ENCODE results near the gene ASB18.

ASB18 gene

GRCh38 chr2:236169741-236170589 is 94.2 kb downstream of the ASB18 start:
- TF ChIP-seq CTCF (IDR thresholded peaks at IDR 0.05), result no peak
- Mint-ChIP-seq H3K4me3 (peak overlapping the region; percentile 70), H3K36me3 (ENCODE audit: low read depth) (no peaks in the 10 kb centered on the region), H3K4me1 (peaks cover 71% of the 10 kb centered on the region), H3K27me3 (ENCODE audit: low read depth, poor library complexity) (peaks cover 76% of the 10 kb centered on the region), H3K27ac (no peak overlapping the region), H3K9me3 (no peaks in the 10 kb centered on the region)
- DNase-seq, result no peak

GRCh38 chr2:236169151-236169721 is 95.0 kb downstream of the ASB18 start:
- Mint-ChIP-seq H3K9me3 (no peaks in the 10 kb centered on the region), H3K27me3 (ENCODE audit: low read depth, poor library complexity) (peaks cover 72% of the 10 kb centered on the region)

GRCh38 chr2:236168110-236169080 is 95.8 kb downstream of the ASB18 start, which contains the start of gene GBX2:
TSS of gene GBX2 (minus strand) at chr2:236168386. CDS start at chr2:236167971, 415 bp downstream.
- no peak for TF ChIP-seq CTCF (IDR thresholded peaks at IDR 0.05)
- H3K9me3 Mint-ChIP-seq, result no peaks in the 10 kb centered on the region
- peak; percentile 88 for DNase-seq
- peaks cover 63% of the 10 kb centered on the region for H3K27me3 Mint-ChIP-seq (ENCODE audit: low read depth, poor library complexity)
- no peak within 1 kb of the TSS for H3K27ac Mint-ChIP-seq
- peaks cover 61% of the 10 kb centered on the region for H3K4me1 Mint-ChIP-seq
- peak within 1 kb of the TSS; percentile 81 for H3K4me3 Mint-ChIP-seq
- no peaks in the 10 kb centered on the region for H3K36me3 Mint-ChIP-seq (ENCODE audit: low read depth)

More at GRCh38 chr2:236169151-236169721, 95.0 kb downstream of the ASB18 start:
- Mint-ChIP-seq H3K36me3 (ENCODE audit: low read depth) (no peaks in the 10 kb centered on the region), H3K4me1 (peaks cover 67% of the 10 kb centered on the region), H3K4me3 (peak overlapping the region; percentile 70), H3K27ac (no peak overlapping the region)
- TF ChIP-seq CTCF (IDR thresholded peaks at IDR 0.05), result no peak
- no peak for DNase-seq

- peak overlapping the region; percentile 75 for H3K4me3 Mint-ChIP-seq
- H3K27me3 Mint-ChIP-seq (ENCODE audit: low read depth, poor library complexity), result peaks cover 58% of the 10 kb centered on the region
- no peak overlapping the region for H3K27ac Mint-ChIP-seq
- no peak for TF ChIP-seq CTCF (IDR thresholded peaks at IDR 0.05)
- peak; percentile 76 for DNase-seq
- H3K9me3 Mint-ChIP-seq, result no peaks in the 10 kb centered on the region
- no peaks in the 10 kb centered on the region for H3K36me3 Mint-ChIP-seq (ENCODE audit: low read depth)
- peaks cover 65% of the 10 kb centered on the region for H3K4me1 Mint-ChIP-seq
Measured at GRCh38 chr2:236167297-236168109, 96.7 kb downstream of the ASB18 start.

- Mint-ChIP-seq H3K9me3 (no peaks in the 10 kb centered on the region), H3K27me3 (ENCODE audit: low read depth, poor library complexity) (peaks cover 55% of the 10 kb centered on the region), H3K27ac (peak overlapping the region; percentile 95), H3K36me3 (ENCODE audit: low read depth) (no peaks in the 10 kb centered on the region), H3K4me1 (peaks cover 65% of the 10 kb centered on the region), H3K4me3 (peak overlapping the region; percentile 82)
- no peak for DNase-seq
- TF ChIP-seq CTCF (IDR thresholded peaks at IDR 0.05), result no peak
Measured at GRCh38 chr2:236166796-236167296, 97.4 kb downstream of the ASB18 start.
